RWPE1 (cell line): ENCODE data around the gene GGT5.
A peak's percentile ranks its signal among the peaks of the same experiment; 100 is the strongest.
"Not testable (repeated sequence)": the region's sequence is repeated elsewhere in the genome, so short reads cannot be mapped to it uniquely, and the experiment has no call there.

Source experiments
- CTCF ChIA-PET: fragments of 350-600 bp; sonication (Branson Sonifier 250); formaldehyde crosslinking; extraction: SDS; loops from one replicate; lab custom pipeline; 2021; lab: Yijun Ruan, JAX
- POLR2A ChIA-PET: fragments of 400-600 bp; formaldehyde crosslinking; extraction: SDS; loops from one replicate; lab custom pipeline; 2020; ENCODE audit warnings: antibody characterized with exemption; ENCODE audit not compliant: low non-redundant PET; lab: Yijun Ruan, JAX
- DNase-seq: peaks from one replicate; pipeline ENCODE4 v3.0.0; 2012; ENCODE audit warnings: low spot score
- H3K27ac ChIP-seq: fragments of 450-650 bp; 2 replicates; pipeline ENCODE4 v1.5.1; 2017
- CTCF ChIP-seq: fragments of 450-650 bp; conservative IDR thresholded peaks from 2 replicates; pipeline ENCODE4 v1.5.1; 2017; ENCODE audit warnings: low read depth, mild to moderate bottlenecking

Gene GGT5

DNA sequence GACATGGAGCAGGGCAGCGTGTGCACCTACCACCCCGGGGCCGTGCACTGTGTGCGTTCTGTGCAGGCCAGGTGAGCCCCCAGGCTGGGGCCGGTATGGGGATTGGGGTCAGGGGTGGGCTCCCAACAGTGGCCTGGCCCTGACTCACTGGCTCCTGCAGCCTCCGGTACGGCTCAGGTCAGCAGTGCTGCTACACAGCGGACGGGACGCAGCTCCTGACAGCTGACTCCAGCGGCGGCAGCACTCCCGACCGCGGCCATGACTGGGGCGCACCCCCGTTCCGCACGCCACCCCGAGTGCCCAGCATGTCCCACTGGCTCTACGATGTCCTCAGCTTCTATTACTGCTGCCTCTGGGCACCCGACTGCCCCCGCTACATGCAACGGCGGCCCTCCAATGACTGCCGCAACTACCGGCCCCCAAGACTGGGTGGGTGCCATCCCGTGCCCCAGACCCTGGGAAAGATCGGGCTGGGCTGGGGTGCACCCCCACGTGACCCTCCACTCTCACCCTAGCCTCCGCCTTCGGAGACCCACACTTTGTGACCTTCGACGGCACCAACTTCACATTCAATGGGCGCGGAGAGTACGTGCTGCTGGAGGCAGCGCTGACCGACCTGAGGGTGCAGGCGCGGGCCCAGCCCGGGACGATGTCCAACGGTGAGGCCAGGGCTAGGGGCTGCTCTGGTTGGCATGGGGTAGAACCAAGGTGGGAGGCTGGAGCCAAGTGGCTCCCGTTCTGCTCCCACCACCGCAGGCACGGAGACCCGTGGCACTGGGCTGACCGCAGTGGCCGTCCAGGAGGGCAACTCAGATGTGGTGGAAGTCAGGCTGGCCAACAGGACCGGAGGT is 59.2 kb downstream of the GGT5 start:
- no peak for DNase-seq
- H3K27ac ChIP-seq, result peak overlapping the region; percentile 21
- TF ChIP-seq CTCF, result no peak
- ChIA-PET CTCF (no interaction called here), POLR2A (no interaction called here)

GRCh38 chr22:24185001-24185500 is 59.8 kb downstream of the GGT5 start:
- no peak for TF ChIP-seq CTCF
- no peak for DNase-seq
- H3K27ac ChIP-seq, result no peak overlapping the region
- ChIA-PET POLR2A (no interaction called here), CTCF (no interaction called here)

DNA sequence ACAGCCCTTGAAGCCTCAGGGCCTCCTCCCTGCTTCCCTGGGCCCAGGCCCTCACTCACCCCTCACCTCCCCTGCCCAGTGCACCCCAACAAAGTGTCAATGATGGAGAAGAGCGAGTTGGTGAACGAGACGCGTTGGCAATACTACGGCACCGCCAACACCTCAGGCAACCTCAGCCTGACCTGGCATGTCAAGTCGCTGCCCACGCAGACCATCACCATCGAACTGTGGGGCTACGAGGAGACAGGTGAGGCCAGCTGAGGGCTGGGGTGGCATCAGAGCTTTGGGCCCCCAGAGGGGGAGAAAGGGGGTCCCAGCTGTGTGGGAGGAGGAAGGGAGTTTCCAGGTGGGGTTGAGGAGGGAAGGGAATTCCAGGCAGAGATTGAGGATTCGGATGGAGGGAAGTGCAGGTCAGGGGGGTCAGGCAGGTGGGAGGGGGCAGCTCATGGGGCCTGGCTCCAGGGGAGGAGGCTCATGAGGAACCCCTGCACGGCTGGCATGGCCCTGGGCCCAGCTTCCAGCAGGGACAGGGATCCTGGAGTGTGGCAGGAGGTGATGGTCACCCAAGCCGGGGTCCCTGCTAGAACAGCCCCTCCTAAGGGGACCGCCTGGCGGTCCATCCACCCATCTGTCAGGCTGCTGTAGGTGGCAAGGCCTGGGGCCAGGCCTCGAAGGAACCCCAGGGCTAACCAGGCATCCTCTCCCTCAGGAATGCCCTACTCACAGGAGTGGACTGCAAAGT is 60.7 kb downstream of the GGT5 start:
- CTCF ChIA-PET, result no interaction called here
- no peak for TF ChIP-seq CTCF
- no peak for DNase-seq
- POLR2A ChIA-PET, result no interaction called here
- H3K27ac ChIP-seq, result no peak overlapping the region

- POLR2A ChIA-PET, result no interaction called here
- H3K27ac ChIP-seq, result no peak overlapping the region
- CTCF ChIA-PET, result no interaction called here
- DNase-seq, result no peak
- TF ChIP-seq CTCF, result no peak
These were observed 61.4 kb downstream of the GGT5 start for GRCh38 chr22:24183321-24184031.

GRCh38 chr22:24182900-24183246 is 62.0 kb downstream of the GGT5 start:
- CTCF ChIA-PET, POLR2A ChIA-PET, H3K27ac ChIP-seq, DNase-seq: not testable (repeated sequence)

DNA sequence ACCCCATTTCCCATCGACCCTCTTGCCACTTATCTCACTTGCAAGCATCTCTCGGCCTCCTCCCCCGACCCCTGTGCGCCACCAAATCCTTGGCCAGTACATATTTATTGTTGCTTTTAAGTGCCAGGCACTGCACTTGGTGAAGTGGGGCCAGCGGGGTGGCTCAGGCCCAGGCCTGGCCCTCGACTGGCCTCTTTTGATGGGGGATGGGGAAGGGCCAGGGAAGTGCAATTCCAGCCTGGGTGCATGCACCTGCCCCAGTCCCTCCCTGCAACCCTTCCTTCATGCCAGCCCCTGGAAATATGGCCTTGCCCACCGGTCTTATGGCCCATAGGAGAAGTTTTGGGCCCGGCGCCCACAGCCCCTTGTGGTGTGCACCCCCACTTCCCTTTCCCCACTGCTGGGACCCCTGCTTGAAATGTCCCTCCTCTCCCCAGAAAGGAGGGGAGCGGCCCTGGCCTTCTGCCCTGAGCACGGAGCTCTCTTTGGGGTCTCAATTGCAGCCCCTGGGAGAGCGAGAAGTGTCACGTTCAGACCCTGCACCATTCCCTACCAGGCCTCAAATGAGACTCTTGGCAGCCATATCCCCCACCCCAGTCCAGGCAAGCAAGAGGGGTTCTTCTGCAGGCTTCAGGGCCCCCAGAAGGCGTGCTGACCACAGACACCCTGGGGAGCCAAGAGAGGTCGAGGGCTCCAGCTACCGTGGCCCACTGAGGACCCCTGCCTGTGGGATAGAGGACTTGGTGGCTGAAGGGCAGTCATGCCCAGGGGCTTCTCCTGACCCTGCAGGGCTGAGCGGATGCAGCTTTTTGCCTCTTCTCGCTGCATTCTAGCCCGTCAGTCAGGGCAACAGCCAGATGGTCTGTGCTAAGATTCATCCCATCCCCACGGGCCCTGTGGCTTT is 62.6 kb downstream of the GGT5 start:
- CTCF ChIA-PET, result no interaction called here
- DNase-seq, result no peak
- H3K27ac ChIP-seq, result peak overlapping the region; percentile 64
- TF ChIP-seq CTCF, result no peak
- POLR2A ChIA-PET, result no interaction called here
